ENCODE measurements around the gene OR10K1. TPM values are rescaled to one million over a fixed set of nuclear protein-coding genes. Genes with fewer than 3 reads are reported as not detected.

Gene OR10K1
- total RNA-seq, 1 experiment from 2014 or later = not detected

DNA sequence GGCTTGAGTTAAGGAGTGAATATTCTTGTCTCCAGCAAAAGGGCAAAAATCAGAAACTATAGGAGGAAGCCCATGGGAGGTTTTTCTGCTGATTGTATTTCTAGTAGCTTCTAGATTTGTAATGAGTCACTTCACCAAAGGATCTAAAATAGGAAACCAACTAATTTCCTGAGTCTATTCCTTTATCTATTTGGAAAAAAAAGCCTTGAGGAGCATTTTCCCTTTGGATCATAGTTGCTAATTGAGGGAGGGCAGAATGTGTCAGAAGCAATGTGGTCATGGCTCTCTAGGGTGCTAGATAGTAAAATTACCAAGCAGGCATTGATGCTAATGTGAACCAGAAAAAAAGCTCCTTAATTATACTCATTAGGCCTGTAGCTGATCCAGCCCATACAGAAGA is 10.3 kb downstream of the OR10K1 start, which contains the start of gene OR10R2:
Gene OR10R2, plus strand, starts transcription at position 301 of the 400 bp plus-strand sequence. CDS start 106 bp downstream, outside the sequence.
- no peaks in the 10 kb centered on the region for H3K9me3 Mint-ChIP-seq
- TF ChIP-seq KAT7 (CRISPR knock-in tag; IDR thresholded peaks at IDR 0.05; ENCODE audit: borderline replicate concordance) = no peak
- TF ChIP-seq ZNF219 (CRISPR knock-in tag; IDR thresholded peaks at IDR 0.05; ENCODE audit: borderline replicate concordance) = no peak
- TF ChIP-seq ZNF317 (CRISPR knock-in tag; IDR thresholded peaks at IDR 0.05; ENCODE audit: borderline replicate concordance, low read depth) = no peak
- TF ChIP-seq MYBL2 (CRISPR knock-in tag; IDR thresholded peaks at IDR 0.05) = no peak
- TF ChIP-seq ZNF263 (CRISPR knock-in tag; IDR thresholded peaks at IDR 0.05; ENCODE audit: low read depth) = no peak
- TF ChIP-seq TEAD4 (CRISPR knock-in tag; IDR thresholded peaks at IDR 0.05) = no peak
- TF ChIP-seq, protein P1, sequence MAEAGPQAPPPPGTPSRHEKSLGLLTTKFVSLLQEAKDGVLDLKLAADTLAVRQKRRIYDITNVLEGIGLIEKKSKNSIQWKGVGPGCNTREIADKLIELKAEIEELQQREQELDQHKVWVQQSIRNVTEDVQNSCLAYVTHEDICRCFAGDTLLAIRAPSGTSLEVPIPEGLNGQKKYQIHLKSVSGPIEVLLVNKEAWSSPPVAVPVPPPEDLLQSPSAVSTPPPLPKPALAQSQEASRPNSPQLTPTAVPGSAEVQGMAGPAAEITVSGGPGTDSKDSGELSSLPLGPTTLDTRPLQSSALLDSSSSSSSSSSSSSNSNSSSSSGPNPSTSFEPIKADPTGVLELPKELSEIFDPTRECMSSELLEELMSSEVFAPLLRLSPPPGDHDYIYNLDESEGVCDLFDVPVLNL (CRISPR knock-in tag; IDR thresholded peaks at IDR 0.05; ENCODE audit: borderline replicate concordance, low read depth) = no peak
- no peak for TF ChIP-seq GRHL2 (CRISPR knock-in tag; IDR thresholded peaks at IDR 0.05; ENCODE audit: insufficient replicate concordance, severe bottlenecking)
- TF ChIP-seq FOXK1 (CRISPR knock-in tag; IDR thresholded peaks at IDR 0.05) = no peak
- no peak for TF ChIP-seq RELA (CRISPR knock-in tag; IDR thresholded peaks at IDR 0.05; ENCODE audit: borderline replicate concordance)
- TF ChIP-seq NR3C1 (CRISPR knock-in tag; conservative IDR thresholded peaks at IDR 0.05; ENCODE audit: low read depth) = no peak
- TF ChIP-seq HMGXB4 (CRISPR knock-in tag; IDR thresholded peaks at IDR 0.05) = no peak
- no peak for TF ChIP-seq E2F1 (CRISPR knock-in tag; IDR thresholded peaks at IDR 0.05)
- no peaks in the 10 kb centered on the region for H3K36me3 Mint-ChIP-seq
- POLR2A ChIA-PET = no interaction called here
- no peak within 1 kb of the TSS for H3K4me3 Mint-ChIP-seq
- no peak for DNase-seq (ENCODE audit: low spot score)
- H3K27ac Mint-ChIP-seq = no peak within 1 kb of the TSS
- no peaks in the 10 kb centered on the region for H3K4me1 Mint-ChIP-seq
- CTCF ChIA-PET = no interaction called here
- ATAC-seq = no peak
- no peaks in the 10 kb centered on the region for H3K27me3 Mint-ChIP-seq (ENCODE audit: low read depth)

DNA sequence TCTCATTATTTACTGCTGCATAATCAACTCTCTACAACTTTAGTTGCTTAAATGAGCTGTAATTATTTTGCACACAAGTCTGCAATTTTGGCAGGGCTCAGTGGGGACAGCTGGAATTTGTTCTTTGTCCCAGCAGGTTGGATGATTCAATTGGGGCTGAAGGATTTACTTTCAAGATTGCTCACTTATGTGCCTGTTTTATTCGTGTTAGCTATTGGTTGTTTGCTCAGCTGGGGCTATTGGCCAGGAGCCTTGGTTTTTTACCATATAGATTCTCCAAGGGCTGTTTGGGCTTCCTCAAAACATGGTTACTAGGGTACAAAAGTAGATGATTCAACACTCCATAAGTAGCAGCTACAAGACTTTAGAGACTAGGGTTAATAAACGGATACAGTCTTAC is 23.8 kb downstream of the OR10K1 start:
- Mint-ChIP-seq H3K36me3 (no peaks in the 10 kb centered on the region), H3K27me3 (ENCODE audit: low read depth) (no peaks in the 10 kb centered on the region), H3K4me3 (no peak overlapping the region), H3K4me1 (peaks cover 23% of the 10 kb centered on the region), H3K9me3 (peaks cover 1% of the 10 kb centered on the region), H3K27ac (no peak overlapping the region)
- no peak for ATAC-seq
- DNase-seq (ENCODE audit: low spot score) = no peak
- CTCF ChIA-PET = interaction anchor here (3.8 kb wide), 1 partner anchor 11 kb away, joined by 12 read pairs; no protein-coding TSS in a partner anchor
- POLR2A ChIA-PET = no interaction called here
- no peak for TF ChIP-seq ZNF416 (CRISPR knock-in tag; IDR thresholded peaks at IDR 0.05)
- no peak for TF ChIP-seq FOXJ3 (CRISPR knock-in tag; IDR thresholded peaks at IDR 0.05; ENCODE audit: borderline replicate concordance)
- no peak for TF ChIP-seq ESRRA (CRISPR knock-in tag; IDR thresholded peaks at IDR 0.05; ENCODE audit: borderline replicate concordance)
- no peak for TF ChIP-seq HMGA2 (CRISPR knock-in tag; IDR thresholded peaks at IDR 0.05)
- no peak for TF ChIP-seq ZNF671 (CRISPR knock-in tag; IDR thresholded peaks at IDR 0.05)
- no peak for TF ChIP-seq GRHL2 (CRISPR knock-in tag; IDR thresholded peaks at IDR 0.05; ENCODE audit: insufficient replicate concordance, severe bottlenecking)
- TF ChIP-seq ZNF317 (CRISPR knock-in tag; IDR thresholded peaks at IDR 0.05; ENCODE audit: borderline replicate concordance, low read depth) = no peak

GRCh38 chr1:158491316-158491715 is 29.7 kb downstream of the OR10K1 start:
- Mint-ChIP-seq H3K27ac (no peak overlapping the region), H3K4me3 (no peak overlapping the region), H3K27me3 (ENCODE audit: low read depth) (no peaks in the 10 kb centered on the region), H3K9me3 (no peaks in the 10 kb centered on the region), H3K36me3 (no peaks in the 10 kb centered on the region), H3K4me1 (peaks cover 13% of the 10 kb centered on the region)
- ChIA-PET POLR2A (no interaction called here), CTCF (interaction anchor here (3.0 kb wide), 1 partner anchor 288 kb away, joined by 9 read pairs; no protein-coding TSS in a partner anchor)
- ATAC-seq (no peak), DNase-seq (ENCODE audit: low spot score) (no peak)
- no peak for TF ChIP-seq ZBTB43 (CRISPR knock-in tag; IDR thresholded peaks at IDR 0.05)
- TF ChIP-seq ZNF532 (CRISPR knock-in tag; IDR thresholded peaks at IDR 0.05; ENCODE audit: borderline replicate concordance) = no peak
- TF ChIP-seq E2F5 (CRISPR knock-in tag; IDR thresholded peaks at IDR 0.05) = no peak
- TF ChIP-seq NFE2L1 (CRISPR knock-in tag; IDR thresholded peaks at IDR 0.05) = no peak
